WI38 (cell line): ENCODE results near the gene KLF13.

Experiments used
- H3K4me3 ChIP-seq: 2 replicates; pipeline ENCODE4 v1.5.1; 2011; ENCODE audit warnings: low read depth, mild to moderate bottlenecking, control low read depth, low read length
- CTCF ChIP-seq: IDR thresholded peaks from 2 replicates; pipeline ENCODE4 v1.5.1; 2012; ENCODE audit warnings: low read depth, mild to moderate bottlenecking, control low read depth, low read length

KLF13 gene

GRCh38 chr15:31407851-31408250, 81.2 kb downstream of the KLF13 start:
- H3K4me3 ChIP-seq: no peak overlapping the region
- no peak for TF ChIP-seq CTCF

- no peak overlapping the region for H3K4me3 ChIP-seq
- TF ChIP-seq CTCF: no peak
These were observed 82.1 kb downstream of the KLF13 start for GRCh38 chr15:31408724-31409123.

GRCh38 chr15:31409171-31409570, 82.5 kb downstream of the KLF13 start:
- H3K4me3 ChIP-seq: no peak overlapping the region
- no peak for TF ChIP-seq CTCF

GRCh38 chr15:31412824-31413223, 86.2 kb downstream of the KLF13 start:
- no peak for TF ChIP-seq CTCF
- no peak overlapping the region for H3K4me3 ChIP-seq

- no peak overlapping the region for H3K4me3 ChIP-seq
- TF ChIP-seq CTCF: no peak
These were observed 88.6 kb downstream of the KLF13 start for GRCh38 chr15:31415201-31415600.

- no peak overlapping the region for H3K4me3 ChIP-seq
- TF ChIP-seq CTCF: no peak
These were observed 93.2 kb downstream of the KLF13 start for GRCh38 chr15:31419820-31420219.

GRCh38 chr15:31427411-31427810, 100.8 kb downstream of the KLF13 start:
- TF ChIP-seq CTCF: no peak
- H3K4me3 ChIP-seq: no peak overlapping the region
